Neural progenitor cell (in vitro differentiated cells): Measurements from ENCODE around the gene RNF145. TPM values are rescaled to one million over a fixed set of nuclear protein-coding genes. Genes with fewer than 3 reads are reported as not detected.

Experiments
- DNase-seq: peaks from one replicate; pipeline ENCODE4 v3.0.0-alpha.2; 2016; ENCODE audit warnings: low spot score
- H2AFZ ChIP-seq: fragments of 200-600 bp; sonication (generic); replicated peaks from 2 replicates; pipeline ENCODE4 v1.6.1; 2016; ENCODE audit warnings: antibody characterized with exemption
- H3F3A ChIP-seq: fragments of 200-600 bp; sonication (generic); 2 replicates; pipeline ENCODE4 v1.6.1; 2016; ENCODE audit warnings: antibody characterized with exemption, low read depth
- H3K27ac ChIP-seq: fragments of 200-600 bp; sonication (generic); 2 replicates; pipeline ENCODE4 v1.5.1; 2016; ENCODE audit warnings: mild to moderate bottlenecking
- H3K27me3 ChIP-seq: fragments of 200-600 bp; sonication (generic); 2 replicates; pipeline ENCODE4 v1.6.1; 2016; ENCODE audit warnings: mild to moderate bottlenecking, moderate library complexity
- H3K36me3 ChIP-seq: fragments of 200-600 bp; sonication (generic); 2 replicates; pipeline ENCODE4 v1.5.1; 2016
- H3K4me1 ChIP-seq: fragments of 200-600 bp; sonication (generic); 2 replicates; pipeline ENCODE4 v1.6.1; 2016; ENCODE audit warnings: mixed run types
- H3K4me2 ChIP-seq: fragments of 200-600 bp; sonication (generic); 2 replicates; pipeline ENCODE4 v1.6.1; 2016
- H3K4me3 ChIP-seq: fragments of 200-600 bp; sonication (generic); 2 replicates; pipeline ENCODE4 v1.5.1; 2016
- H3K79me2 ChIP-seq: fragments of 200-600 bp; sonication (generic); 2 replicates; pipeline ENCODE4 v1.6.1; 2016; ENCODE audit warnings: low read depth
- H3K9ac ChIP-seq: fragments of 200-600 bp; sonication (generic); 2 replicates; pipeline ENCODE4 v1.6.1; 2016
- H3K9me3 ChIP-seq: fragments of 200-600 bp; sonication (generic); 2 replicates; pipeline ENCODE4 v1.5.1; 2016; ENCODE audit warnings: low read depth
- H4K20me1 ChIP-seq: fragments of 200-600 bp; sonication (generic); 2 replicates; pipeline ENCODE4 v1.6.1; 2016; ENCODE audit warnings: low read depth
- H3K27ac Mint-ChIP-seq: 3 replicates; pipeline ENCODE4 v1.8.0; 2021; ENCODE audit warnings: mixed read lengths
- H3K27me3 Mint-ChIP-seq: 2 replicates; pipeline ENCODE4 v1.8.0; 2022; ENCODE audit warnings: low read depth, mild to moderate bottlenecking, inconsistent platforms, moderate library complexity, mixed read lengths; ENCODE audit not compliant: insufficient read depth
- H3K36me3 Mint-ChIP-seq: 3 replicates; pipeline ENCODE4 v1.8.0; 2021; ENCODE audit warnings: mixed read lengths
- H3K4me1 Mint-ChIP-seq: 3 replicates; pipeline ENCODE4 v1.8.0; 2021; ENCODE audit warnings: mixed read lengths
- H3K4me3 Mint-ChIP-seq: 3 replicates; pipeline ENCODE4 v1.8.0; 2021; ENCODE audit warnings: mild to moderate bottlenecking, moderate library complexity, mixed read lengths
- H3K9me3 Mint-ChIP-seq: 3 replicates; pipeline ENCODE4 v1.8.0; 2020; ENCODE audit warnings: mixed read lengths
- EZH2phosphoT487 ChIP-seq: fragments of 200-600 bp; sonication (generic); IDR thresholded peaks from 2 replicates; pipeline ENCODE4 v1.6.1; 2017; ENCODE audit warnings: antibody characterized with exemption
- total RNA-seq: library from RNA; depleted of rRNA; stranded (reverse); fragments of >200 nt; gene quantifications from 2 replicates; pipeline ENCODE4 v1.2.3, GENCODE V29; 2015; ENCODE audit warnings: low replicate concordance
- TF ChIP-seq, protein P1 (sequence below): fragments of 200-600 bp; sonication (generic); IDR thresholded peaks from 2 replicates; pipeline ENCODE4 v1.5.1; 2017; ENCODE audit warnings: antibody characterized with exemption, mild to moderate bottlenecking

RNF145 gene
- total RNA-seq, 1 donor from 2014 or later, result 80.0 TPM

DNA sequence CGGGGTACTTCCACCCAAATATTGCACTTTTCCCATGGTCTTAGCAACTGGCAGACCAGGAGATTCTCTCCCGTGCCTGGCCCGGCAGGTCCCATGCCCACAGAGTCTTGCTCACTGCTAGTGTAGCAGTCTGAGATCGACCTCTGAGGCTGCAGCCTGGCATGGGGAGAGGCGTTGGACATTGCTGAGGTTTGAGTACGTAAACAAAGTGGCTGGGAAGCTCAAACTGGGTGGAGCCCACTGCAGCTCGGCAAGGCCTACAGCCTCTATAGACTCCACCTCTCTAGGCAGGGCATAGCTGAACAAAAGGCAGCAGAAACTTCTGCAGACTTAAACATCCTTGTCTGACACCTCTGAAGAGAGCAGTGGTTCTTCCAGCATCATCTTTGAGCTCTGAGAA lies 69.6 kb downstream of the RNF145 start:
- H3K27ac Mint-ChIP-seq, result no peak overlapping the region
- no peak overlapping the region for H3K4me3 Mint-ChIP-seq
- no peaks in the 10 kb centered on the region for H3K36me3 Mint-ChIP-seq
- no peaks in the 10 kb centered on the region for H3K27me3 ChIP-seq
- peaks cover 2% of the 10 kb centered on the region for H3K27me3 Mint-ChIP-seq
- no peak for DNase-seq
- H3K9ac ChIP-seq, result no peak overlapping the region
- no peaks in the 10 kb centered on the region for H3K79me2 ChIP-seq
- no peak overlapping the region for H2AFZ ChIP-seq
- no peaks in the 10 kb centered on the region for H3K36me3 ChIP-seq
- no peak overlapping the region for H3K27ac ChIP-seq
- no peak overlapping the region for H3K4me3 ChIP-seq
- no peaks in the 10 kb centered on the region for H3K4me1 Mint-ChIP-seq
- H3F3A ChIP-seq, result no peaks in the 10 kb centered on the region
- H3K9me3 ChIP-seq, result no peaks in the 10 kb centered on the region
- no peaks in the 10 kb centered on the region for H4K20me1 ChIP-seq
- no peaks in the 10 kb centered on the region for H3K4me1 ChIP-seq
- H3K9me3 Mint-ChIP-seq, result no peaks in the 10 kb centered on the region
- no peak overlapping the region for H3K4me2 ChIP-seq
- TF ChIP-seq, protein P1, sequence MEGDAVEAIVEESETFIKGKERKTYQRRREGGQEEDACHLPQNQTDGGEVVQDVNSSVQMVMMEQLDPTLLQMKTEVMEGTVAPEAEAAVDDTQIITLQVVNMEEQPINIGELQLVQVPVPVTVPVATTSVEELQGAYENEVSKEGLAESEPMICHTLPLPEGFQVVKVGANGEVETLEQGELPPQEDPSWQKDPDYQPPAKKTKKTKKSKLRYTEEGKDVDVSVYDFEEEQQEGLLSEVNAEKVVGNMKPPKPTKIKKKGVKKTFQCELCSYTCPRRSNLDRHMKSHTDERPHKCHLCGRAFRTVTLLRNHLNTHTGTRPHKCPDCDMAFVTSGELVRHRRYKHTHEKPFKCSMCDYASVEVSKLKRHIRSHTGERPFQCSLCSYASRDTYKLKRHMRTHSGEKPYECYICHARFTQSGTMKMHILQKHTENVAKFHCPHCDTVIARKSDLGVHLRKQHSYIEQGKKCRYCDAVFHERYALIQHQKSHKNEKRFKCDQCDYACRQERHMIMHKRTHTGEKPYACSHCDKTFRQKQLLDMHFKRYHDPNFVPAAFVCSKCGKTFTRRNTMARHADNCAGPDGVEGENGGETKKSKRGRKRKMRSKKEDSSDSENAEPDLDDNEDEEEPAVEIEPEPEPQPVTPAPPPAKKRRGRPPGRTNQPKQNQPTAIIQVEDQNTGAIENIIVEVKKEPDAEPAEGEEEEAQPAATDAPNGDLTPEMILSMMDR, result no peak

DNA sequence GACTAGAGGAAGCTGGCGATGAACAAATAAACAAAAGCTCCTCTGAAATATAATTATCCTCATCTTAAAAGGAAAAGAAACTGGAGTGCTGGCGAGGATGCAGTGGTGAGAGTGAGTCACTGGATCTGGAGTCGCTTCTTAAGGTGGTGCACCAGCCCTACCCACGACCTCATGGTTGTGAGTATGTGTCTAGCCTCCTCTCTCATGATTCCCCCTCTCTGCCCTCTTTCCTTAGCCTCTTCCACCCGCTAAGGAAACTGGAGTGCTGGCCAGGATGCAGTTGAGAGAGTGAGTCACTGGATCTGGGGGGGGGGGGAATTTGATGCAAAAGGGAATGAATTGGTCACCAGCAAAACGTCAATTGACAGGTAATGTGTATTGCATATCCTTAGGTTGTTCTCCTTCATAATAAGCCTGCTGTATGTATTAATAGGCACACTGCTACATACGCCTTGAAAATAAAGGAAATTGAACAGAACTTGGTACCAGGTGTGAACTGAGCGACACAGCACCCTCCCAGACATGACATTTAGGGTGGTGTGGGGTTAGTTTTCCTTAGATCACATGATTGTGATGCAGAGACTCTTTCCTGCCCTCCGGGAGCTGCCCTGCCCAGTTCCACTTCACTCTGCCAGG lies 73.3 kb downstream of the RNF145 start:
- Histone ChIP-seq H3K4me3 (no peak overlapping the region), H4K20me1 (no peaks in the 10 kb centered on the region), H3K9me3 (no peaks in the 10 kb centered on the region), H3K4me1 (no peaks in the 10 kb centered on the region), H3K79me2 (no peaks in the 10 kb centered on the region), H3F3A (no peaks in the 10 kb centered on the region), H3K27ac (no peak overlapping the region), H3K27me3 (peaks cover 6% of the 10 kb centered on the region), H3K36me3 (no peaks in the 10 kb centered on the region), H2AFZ (no peak overlapping the region), H3K4me2 (no peak overlapping the region), H3K9ac (no peak overlapping the region)
- no peak overlapping the region for H3K27ac Mint-ChIP-seq
- no peak overlapping the region for H3K4me3 Mint-ChIP-seq
- no peaks in the 10 kb centered on the region for H3K9me3 Mint-ChIP-seq
- DNase-seq, result no peak
- H3K27me3 Mint-ChIP-seq, result no peaks in the 10 kb centered on the region
- no peaks in the 10 kb centered on the region for H3K36me3 Mint-ChIP-seq
- no peaks in the 10 kb centered on the region for H3K4me1 Mint-ChIP-seq
- no peak for TF ChIP-seq EZH2phosphoT487
- TF ChIP-seq, protein P1, result no peak

DNA sequence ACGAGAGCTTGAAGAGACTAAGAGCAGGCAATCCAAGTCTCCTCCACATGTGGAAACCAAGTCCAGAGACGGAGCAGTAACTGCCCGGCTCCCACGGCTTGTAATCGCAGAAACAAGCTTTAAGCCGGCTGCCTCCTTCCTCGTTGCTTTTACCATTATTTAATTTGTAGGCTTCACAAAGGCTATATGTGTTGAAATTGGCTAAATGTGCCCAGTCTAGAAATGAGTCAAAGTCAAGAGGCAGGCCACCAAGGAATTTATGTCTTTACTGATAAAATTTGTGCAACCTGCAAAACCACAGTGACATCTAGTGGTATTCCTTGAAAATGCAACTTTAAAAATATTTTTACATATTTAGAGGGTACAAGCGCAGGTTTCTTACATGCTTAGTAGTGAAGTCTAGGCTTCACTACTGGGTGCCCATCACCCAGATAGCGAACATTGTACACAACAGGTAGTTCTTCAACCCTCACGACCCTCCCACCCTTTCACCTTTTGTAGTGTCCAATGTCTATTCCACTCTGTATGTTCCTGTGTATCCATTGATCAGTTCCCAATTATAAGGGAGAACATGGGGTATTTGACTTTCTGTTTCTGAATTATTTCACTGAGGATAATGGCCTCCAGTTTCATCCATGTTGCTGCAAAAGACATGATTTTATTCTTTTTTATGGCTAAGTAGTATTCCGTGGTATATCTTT lies 76.2 kb downstream of the RNF145 start:
- Mint-ChIP-seq H3K4me3 (no peak overlapping the region), H3K4me1 (no peaks in the 10 kb centered on the region), H3K36me3 (no peaks in the 10 kb centered on the region), H3K27me3 (no peaks in the 10 kb centered on the region), H3K9me3 (no peaks in the 10 kb centered on the region), H3K27ac (no peak overlapping the region)
- H3K9ac ChIP-seq, result no peak overlapping the region
- no peaks in the 10 kb centered on the region for H3K9me3 ChIP-seq
- H4K20me1 ChIP-seq, result no peaks in the 10 kb centered on the region
- H3K36me3 ChIP-seq, result no peaks in the 10 kb centered on the region
- H3K27ac ChIP-seq, result no peak overlapping the region
- H3F3A ChIP-seq, result no peaks in the 10 kb centered on the region
- peaks cover 6% of the 10 kb centered on the region for H3K27me3 ChIP-seq
- H3K4me1 ChIP-seq, result no peaks in the 10 kb centered on the region
- TF ChIP-seq EZH2phosphoT487, result no peak
- TF ChIP-seq, protein P1, result peak; percentile 86
- no peak overlapping the region for H3K4me3 ChIP-seq
- DNase-seq, result peak; percentile 39
- no peaks in the 10 kb centered on the region for H3K79me2 ChIP-seq
- no peak overlapping the region for H3K4me2 ChIP-seq
- H2AFZ ChIP-seq, result no peak overlapping the region
